HEK293T (cell line): ENCODE data around the gene DNAJC1.

ENCODE experiments used
- BHLHE40 ChIP-seq: fragments of 450-650 bp; IDR thresholded peaks from 2 replicates; pipeline ENCODE4 v1.6.1; 2016; ENCODE audit warnings: mild to moderate bottlenecking, moderate library complexity, borderline replicate concordance
- FOXA1 ChIP-seq: fragments of 450-650 bp; IDR thresholded peaks from 2 replicates; pipeline ENCODE4 v1.6.1; 2016; ENCODE audit warnings: mild to moderate bottlenecking
- FOXK2 ChIP-seq: fragments of 450-650 bp; IDR thresholded peaks from 2 replicates; pipeline ENCODE4 v1.6.1; 2016; ENCODE audit warnings: mild to moderate bottlenecking
- FOXM1 ChIP-seq: fragments of 450-650 bp; IDR thresholded peaks from 2 replicates; pipeline ENCODE4 v1.6.1; 2017; ENCODE audit warnings: mild to moderate bottlenecking, borderline replicate concordance
- HDGF ChIP-seq: fragments of 450-650 bp; IDR thresholded peaks from 2 replicates; pipeline ENCODE4 v1.6.1; 2017; ENCODE audit warnings: antibody characterized with exemption, borderline replicate concordance
- LEF1 ChIP-seq: fragments of 450-650 bp; IDR thresholded peaks from 2 replicates; pipeline ENCODE4 v1.6.1; 2017; ENCODE audit warnings: mild to moderate bottlenecking, borderline replicate concordance
- NFRKB ChIP-seq: fragments of 450-650 bp; IDR thresholded peaks from 2 replicates; pipeline ENCODE4 v1.6.1; 2016; ENCODE audit warnings: mild to moderate bottlenecking, moderate library complexity
- PKNOX1 ChIP-seq: fragments of 450-650 bp; IDR thresholded peaks from 2 replicates; pipeline ENCODE4 v1.6.1; 2016
- SP1 ChIP-seq: fragments of 450-650 bp; IDR thresholded peaks from 2 replicates; pipeline ENCODE4 v1.6.1; 2017
- SUZ12 ChIP-seq: fragments of 450-650 bp; IDR thresholded peaks from 2 replicates; pipeline ENCODE4 v1.6.1; 2016; ENCODE audit warnings: mild to moderate bottlenecking
- TARDBP ChIP-seq: fragments of 450-650 bp; IDR thresholded peaks from 2 replicates; pipeline ENCODE4 v1.6.1; 2016
- ZNF384 ChIP-seq: fragments of 450-650 bp; IDR thresholded peaks from 2 replicates; pipeline ENCODE4 v1.6.1; 2016

- TF ChIP-seq NFRKB, result no peak
- no peak for TF ChIP-seq FOXK2
- TF ChIP-seq LEF1, result no peak
- TF ChIP-seq HDGF, result no peak
- no peak for TF ChIP-seq SP1
- no peak for TF ChIP-seq FOXA1
- TF ChIP-seq BHLHE40, result no peak
- no peak for TF ChIP-seq TARDBP
- no peak for TF ChIP-seq FOXM1
- TF ChIP-seq ZNF384, result no peak
- no peak for TF ChIP-seq SUZ12
- no peak for TF ChIP-seq PKNOX1
Measured at GRCh38 chr10:22023508-22023907, 20.0 kb upstream of the DNAJC1 start.
